AG09309 (cell line): Measurements from ENCODE around the gene MARK4.

ENCODE experiments used
- DNase-seq: peaks from one replicate; pipeline ENCODE4 v3.0.0-alpha.2; 2010; ENCODE audit warnings: low read depth
- H3K4me3 ChIP-seq: 2 replicates; pipeline ENCODE4 v1.5.1; 2011; ENCODE audit warnings: mild to moderate bottlenecking, low read depth, low read length, moderate library complexity; ENCODE audit not compliant: control insufficient read depth
- CTCF ChIP-seq: IDR thresholded peaks from 2 replicates; pipeline ENCODE4 v1.5.1; 2011; ENCODE audit warnings: mild to moderate bottlenecking, low read depth, low read length, inconsistent platforms; ENCODE audit not compliant: insufficient read depth, control insufficient read depth; ENCODE audit errors: missing control alignments

Gene MARK4

GRCh38 chr19:45238556-45238955 is 12.5 kb upstream of the MARK4 start:
- no peak for DNase-seq
- TF ChIP-seq CTCF, result no peak
- no peak overlapping the region for H3K4me3 ChIP-seq

DNA sequence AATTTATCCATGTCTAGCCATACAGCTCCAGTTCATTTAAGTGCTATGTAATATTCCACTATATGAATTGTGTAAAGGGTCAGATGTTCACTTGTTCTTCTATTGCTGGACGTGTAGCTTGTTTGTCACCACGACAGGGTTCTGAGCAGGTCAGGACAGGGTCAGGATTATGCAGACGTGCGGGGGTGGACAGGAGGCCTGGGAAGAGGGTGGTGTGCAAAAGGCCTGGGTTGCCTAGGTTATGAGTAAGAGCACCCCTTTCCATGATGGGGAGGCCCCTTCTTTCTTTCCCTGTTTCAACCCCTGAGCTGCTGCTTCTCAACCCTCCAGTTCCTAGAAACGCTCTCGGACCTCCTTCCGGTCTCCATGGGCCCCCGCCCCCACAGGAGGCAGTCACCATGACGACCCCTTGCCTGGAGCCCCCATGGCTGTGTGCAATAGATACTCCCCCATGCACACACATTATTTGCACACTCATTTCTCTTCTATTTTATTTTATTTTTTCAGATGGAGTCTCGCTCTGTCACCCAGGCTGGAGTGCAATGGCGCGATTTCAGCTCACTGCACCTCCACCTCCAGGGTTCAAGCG is 7.8 kb upstream of the MARK4 start:
- no peak overlapping the region for H3K4me3 ChIP-seq
- no peak for TF ChIP-seq CTCF
- DNase-seq, result no peak

- no peak for DNase-seq
- TF ChIP-seq CTCF, result no peak
- no peak overlapping the region for H3K4me3 ChIP-seq
Measured at GRCh38 chr19:45244133-45244794, 6.8 kb upstream of the MARK4 start.

- no peak within 1 kb of the TSS for H3K4me3 ChIP-seq
- no peak for TF ChIP-seq CTCF
- no peak for DNase-seq
Measured at GRCh38 chr19:45245334-45245787, 5.7 kb upstream of the MARK4 start, which contains the start of gene EXOC3L2. Gene EXOC3L2 (minus strand): TSS chr19:45245407. CDS start chr19:45239045, 6,362 bp downstream.

GRCh38 chr19:45245826-45246225 is 5.2 kb upstream of the MARK4 start:
- TF ChIP-seq CTCF, result no peak
- no peak overlapping the region for H3K4me3 ChIP-seq
- no peak for DNase-seq

DNA sequence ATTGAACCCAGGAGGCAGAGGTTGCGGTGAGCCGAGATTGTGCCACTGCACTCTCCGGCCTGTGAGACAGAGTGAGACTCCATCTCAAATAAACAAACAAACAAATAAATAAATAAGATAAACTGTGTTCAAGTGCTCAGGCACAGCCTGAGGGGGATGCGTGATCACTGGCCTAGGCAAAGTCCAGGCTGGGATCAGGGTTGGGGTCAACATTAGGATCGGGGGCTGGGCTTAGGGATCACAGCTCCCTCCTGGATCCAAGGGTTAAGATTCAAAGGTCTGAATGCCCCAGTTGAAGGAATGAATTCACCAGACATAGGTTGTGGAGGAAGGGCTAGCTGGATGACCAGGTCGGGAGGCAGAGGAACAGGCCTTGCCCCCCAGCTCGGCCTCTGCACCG is 3.9 kb upstream of the MARK4 start:
- TF ChIP-seq CTCF, result no peak
- H3K4me3 ChIP-seq, result no peak overlapping the region

More for the DNA sequence above, 3.9 kb upstream of the MARK4 start:
- DNase-seq, result no peak
